Activated CD8-positive, alpha-beta memory T cell treated with anti-CD3 and anti-CD28 coated beads, Interleukin-2, amount 10 ng/mL, durations not matched to agents 7 days and 5 days (primary cell): Measurements from ENCODE around the gene AP1M1. TPM values are rescaled to one million over a fixed set of nuclear protein-coding genes. Genes with fewer than 3 reads are reported as not detected.

ENCODE experiments used
- ATAC-seq: fragments of 150-1000 bp; cut with Tn5 transposase; one replicate; pipeline ENCODE4 v1.10.0; 2021; ENCODE audit warnings: moderate library complexity
- CTCF ChIA-PET: fragments of 350-600 bp; sonication (Branson Sonifier 250); formaldehyde crosslinking; loops from one replicate; lab custom pipeline; 2021; ENCODE audit warnings: antibody characterized with exemption; lab: Charles Lee
- DNase-seq: peaks from one replicate; pipeline ENCODE4 v3.0.0-alpha.2; 2020
- H3K27ac Mint-ChIP-seq: one replicate; pipeline ENCODE4 v1.8.0; 2021; ENCODE audit warnings: mild to moderate bottlenecking, mixed read lengths
- H3K27me3 Mint-ChIP-seq: one replicate; pipeline ENCODE4 v1.8.0; 2021; ENCODE audit warnings: mixed read lengths
- H3K36me3 Mint-ChIP-seq: one replicate; pipeline ENCODE4 v1.8.0; 2021; ENCODE audit warnings: mild to moderate bottlenecking, mixed read lengths
- H3K4me1 Mint-ChIP-seq: one replicate; pipeline ENCODE4 v1.8.0; 2021; ENCODE audit warnings: mixed read lengths
- H3K4me3 Mint-ChIP-seq: one replicate; pipeline ENCODE4 v1.8.0; 2021; ENCODE audit warnings: mild to moderate bottlenecking, moderate library complexity, mixed read lengths
- H3K9me3 Mint-ChIP-seq: one replicate; pipeline ENCODE4 v1.8.0; 2022; ENCODE audit warnings: low read depth, mixed read lengths
- total RNA-seq, 2 experiments: library from RNA; stranded (reverse); gene quantifications; one replicate each; pipeline ENCODE4 v1.2.3, GENCODE V29; 2021

The AP1M1 gene
- total RNA-seq, result 100 to 1,000 TPM; 144 to 154 TPM

GRCh38 chr19:16197622-16198369 is at the start of gene AP1M1:
TSS of gene AP1M1 (plus strand) at chr19:16197911. CDS start at chr19:16198027, 116 bp downstream.
- Mint-ChIP-seq H3K4me3 (peak within 1 kb of the TSS; percentile 79), H3K9me3 (no peaks in the 10 kb centered on the region), H3K27me3 (no peaks in the 10 kb centered on the region), H3K36me3 (peaks cover 23% of the 10 kb centered on the region), H3K4me1 (peaks cover 49% of the 10 kb centered on the region), H3K27ac (peak within 1 kb of the TSS; percentile 88)
- peak; percentile 99 for DNase-seq
- ATAC-seq, result peak; percentile 94
- CTCF ChIA-PET, result interaction anchor here (0.8 to 2.9 kb wide), 11 partner anchors 11 to 568 kb away, joined by 3 to 22 read pairs (median 5); partner anchors contain the start of gene FAM32A

DNA sequence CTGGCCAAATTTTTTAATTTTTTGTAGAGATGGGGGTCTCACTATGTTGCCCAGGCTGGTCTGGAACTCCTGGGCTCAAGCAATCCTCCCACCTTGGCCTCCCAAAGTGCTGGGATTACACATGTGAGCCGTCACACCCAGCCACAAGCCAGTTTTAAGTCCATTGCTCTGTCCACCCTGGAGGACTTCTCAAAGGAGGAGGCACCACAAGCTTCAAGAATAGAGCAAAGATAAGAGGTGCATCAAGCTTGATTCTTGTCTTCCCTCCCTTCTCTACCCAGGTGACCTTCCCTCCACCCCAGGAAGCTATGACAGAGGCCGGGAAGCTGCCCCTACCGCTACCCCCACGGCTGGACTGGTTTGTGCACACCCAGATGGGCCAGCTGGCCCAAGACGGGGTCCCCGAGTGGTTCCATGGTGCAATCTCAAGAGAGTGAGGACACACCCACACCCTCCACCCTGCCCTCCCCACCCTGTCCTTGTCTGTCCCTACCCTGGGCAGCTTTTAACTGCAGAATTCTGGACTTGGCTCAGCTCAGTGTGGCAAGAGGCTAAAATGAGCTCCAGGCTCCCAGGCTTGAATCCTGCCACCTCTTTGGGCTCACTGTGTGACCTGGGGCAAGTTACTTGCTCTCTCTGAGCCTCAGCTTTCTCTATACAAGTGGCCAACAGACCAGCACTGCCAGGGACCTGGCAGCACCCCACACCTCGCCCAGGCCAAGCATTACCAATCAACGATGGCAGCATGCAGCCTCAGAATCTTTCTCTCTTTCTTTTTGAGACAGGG is 49.1 kb upstream of the AP1M1 start:
- Mint-ChIP-seq H3K36me3 (peaks cover 75% of the 10 kb centered on the region), H3K4me3 (peak overlapping the region; percentile 34), H3K4me1 (peaks cover 65% of the 10 kb centered on the region), H3K27me3 (no peaks in the 10 kb centered on the region), H3K27ac (peak overlapping the region; percentile 74), H3K9me3 (no peaks in the 10 kb centered on the region)
- CTCF ChIA-PET, result interaction anchor here (1.1 to 1.7 kb wide), 5 partner anchors 31 to 107 kb away, joined by 3 to 6 read pairs (median 4); no protein-coding TSS in a partner anchor
- no peak for DNase-seq
- no peak for ATAC-seq

DNA sequence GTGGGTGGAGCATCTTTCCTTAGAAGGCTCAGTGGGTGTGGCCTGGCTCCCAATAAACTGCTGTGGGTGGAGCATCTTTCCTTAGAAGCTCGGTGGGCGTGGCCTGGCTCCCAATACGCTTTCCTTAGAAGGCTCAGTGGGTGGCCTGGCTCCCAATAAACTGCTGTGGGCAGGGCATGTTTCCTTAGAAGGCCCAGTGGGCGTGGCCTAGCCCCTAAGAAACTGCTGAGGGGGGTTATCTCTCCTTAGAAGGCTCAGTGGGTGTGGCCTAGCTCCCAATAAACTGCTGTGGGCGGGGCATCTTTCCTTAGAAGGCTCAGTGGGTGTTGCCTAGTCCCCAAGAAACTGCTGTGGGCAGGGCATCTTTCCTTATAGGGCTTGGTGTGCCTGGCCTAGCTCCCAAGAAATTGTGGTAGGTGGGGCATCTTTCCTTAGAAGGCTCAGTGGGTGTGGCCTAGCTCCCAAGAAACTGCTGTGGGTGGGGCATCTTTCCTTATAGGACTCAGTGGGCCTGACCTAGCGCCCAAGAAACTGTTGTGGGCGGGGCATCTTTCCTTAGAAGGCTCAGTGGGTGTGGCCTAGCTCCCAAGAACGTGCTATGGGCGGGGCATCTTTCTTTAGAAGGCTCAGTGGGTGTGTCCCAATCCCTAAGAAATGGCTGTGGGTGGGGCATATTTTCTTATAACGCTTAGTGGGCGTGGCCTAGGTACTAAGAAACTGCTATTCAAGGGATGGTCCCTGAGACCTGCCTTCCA is 44.0 kb upstream of the AP1M1 start:
- Mint-ChIP-seq H3K36me3 (peaks cover 84% of the 10 kb centered on the region), H3K4me1 (peaks cover 61% of the 10 kb centered on the region), H3K4me3 (no peak overlapping the region), H3K9me3 (no peaks in the 10 kb centered on the region), H3K27me3 (no peaks in the 10 kb centered on the region), H3K27ac (peak overlapping the region; percentile 32)
- CTCF ChIA-PET, result interaction anchor here (0.6 to 1.6 kb wide), 7 partner anchors 10 to 112 kb away, joined by 3 to 6 read pairs (median 4); partner anchors contain the start of genes FAM32A, HSH2D and TPM4
- ATAC-seq, result peak; percentile 40
- DNase-seq, result peak; percentile 66

- Mint-ChIP-seq H3K4me1 (peaks cover 54% of the 10 kb centered on the region), H3K4me3 (no peak overlapping the region), H3K9me3 (no peaks in the 10 kb centered on the region), H3K27me3 (no peaks in the 10 kb centered on the region), H3K36me3 (peaks cover 76% of the 10 kb centered on the region), H3K27ac (peak overlapping the region; percentile 5)
- DNase-seq (no peak), ATAC-seq (no peak)
- CTCF ChIA-PET, result interaction anchor here (1.0 to 1.4 kb wide), 2 partner anchors 11 to 44 kb away, joined by 3 to 4 read pairs; partner anchors contain the start of gene HSH2D
These were observed 43.2 kb upstream of the AP1M1 start for GRCh38 chr19:16154557-16154956.

DNA sequence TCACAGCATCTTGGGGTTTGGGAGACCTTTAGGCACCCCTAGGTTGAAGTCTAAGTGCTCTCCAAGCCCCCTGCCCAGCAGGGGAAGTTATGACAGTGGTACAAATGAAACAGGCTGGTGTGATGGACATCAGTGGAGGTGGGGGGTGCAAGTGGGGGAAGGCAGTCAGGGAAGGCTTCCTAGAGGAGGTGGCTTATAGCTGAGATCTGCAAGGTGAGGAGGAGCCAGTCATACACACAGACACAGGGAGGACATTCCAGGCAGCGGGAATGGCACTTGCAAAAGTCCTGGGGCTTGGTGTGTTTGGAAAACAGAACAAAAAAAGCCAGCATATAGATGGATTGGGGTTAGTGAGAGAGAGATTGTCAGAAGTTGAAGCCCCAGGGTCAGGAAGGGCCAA is 42.6 kb upstream of the AP1M1 start:
- DNase-seq, result no peak
- no peaks in the 10 kb centered on the region for H3K9me3 Mint-ChIP-seq
- H3K36me3 Mint-ChIP-seq, result peaks cover 72% of the 10 kb centered on the region
- H3K4me3 Mint-ChIP-seq, result no peak overlapping the region
- peak overlapping the region; percentile 42 for H3K27ac Mint-ChIP-seq
- ATAC-seq, result no peak
- H3K4me1 Mint-ChIP-seq, result peaks cover 51% of the 10 kb centered on the region
- CTCF ChIA-PET, result interaction anchor here (1.0 to 1.2 kb wide), 2 partner anchors 11 to 43 kb away, joined by 3 read pairs; partner anchors contain the start of genes AP1M1 and HSH2D
- H3K27me3 Mint-ChIP-seq, result no peaks in the 10 kb centered on the region

DNA sequence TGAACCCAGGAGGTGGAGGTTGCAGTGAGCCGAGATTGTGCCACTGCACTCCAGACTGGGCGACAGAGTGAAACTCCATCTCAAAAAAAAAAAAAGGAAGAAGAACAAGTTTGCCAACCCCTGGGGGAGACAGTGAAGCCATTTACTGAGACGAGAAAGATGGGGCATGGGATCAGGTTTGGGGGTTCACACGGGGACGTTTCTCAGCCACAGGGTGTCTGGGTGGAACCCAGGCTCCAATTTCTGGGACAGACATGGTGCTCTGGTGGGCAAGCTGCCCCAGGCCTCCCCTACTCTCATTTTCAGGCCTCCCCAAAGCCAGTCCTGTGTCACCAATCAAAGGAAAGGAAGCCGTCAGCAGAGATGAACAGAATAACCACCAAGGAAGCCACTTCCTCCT is 40.8 kb upstream of the AP1M1 start:
- H3K27ac Mint-ChIP-seq, result no peak overlapping the region
- CTCF ChIA-PET, result interaction anchor here (1.0 kb wide), 1 partner anchor 13 kb away, joined by 3 read pairs; the partner anchor contains the start of gene HSH2D
- H3K9me3 Mint-ChIP-seq, result no peaks in the 10 kb centered on the region
- no peaks in the 10 kb centered on the region for H3K27me3 Mint-ChIP-seq
- ATAC-seq (no peak), DNase-seq (no peak)
- H3K36me3 Mint-ChIP-seq, result peaks cover 61% of the 10 kb centered on the region
- no peak overlapping the region for H3K4me3 Mint-ChIP-seq
- H3K4me1 Mint-ChIP-seq, result peaks cover 60% of the 10 kb centered on the region

DNA sequence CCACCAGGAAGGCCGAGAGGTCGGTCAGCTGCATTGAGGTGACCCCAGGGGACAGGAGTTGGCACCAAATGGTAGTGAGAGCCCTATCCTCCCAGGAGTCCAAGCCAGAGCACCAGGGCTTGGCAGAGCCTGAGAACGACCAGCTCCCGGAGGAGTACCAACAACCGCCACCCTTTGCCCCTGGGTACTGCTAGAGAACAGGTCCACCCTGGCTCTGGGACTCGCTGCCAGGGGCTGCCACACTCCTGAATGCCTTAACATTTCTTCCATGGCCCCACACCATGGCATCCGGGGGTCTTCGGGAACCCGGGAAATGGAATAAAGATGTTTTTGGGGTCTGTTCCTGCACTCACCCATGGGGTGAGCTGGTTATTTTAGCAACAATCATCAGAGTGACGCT is 40.1 kb upstream of the AP1M1 start:
- ATAC-seq (no peak), DNase-seq (no peak)
- H3K36me3 Mint-ChIP-seq, result peaks cover 57% of the 10 kb centered on the region
- H3K27ac Mint-ChIP-seq, result no peak overlapping the region
- no peak overlapping the region for H3K4me3 Mint-ChIP-seq
- H3K9me3 Mint-ChIP-seq, result no peaks in the 10 kb centered on the region
- CTCF ChIA-PET, result no interaction called here
- no peaks in the 10 kb centered on the region for H3K27me3 Mint-ChIP-seq
- peaks cover 58% of the 10 kb centered on the region for H3K4me1 Mint-ChIP-seq

GRCh38 chr19:16159655-16160054 is 38.1 kb upstream of the AP1M1 start:
- DNase-seq, result no peak
- peaks cover 37% of the 10 kb centered on the region for H3K36me3 Mint-ChIP-seq
- no peak for ATAC-seq
- CTCF ChIA-PET, result no interaction called here
- H3K4me3 Mint-ChIP-seq, result no peak overlapping the region
- no peaks in the 10 kb centered on the region for H3K9me3 Mint-ChIP-seq
- peaks cover 39% of the 10 kb centered on the region for H3K4me1 Mint-ChIP-seq
- H3K27me3 Mint-ChIP-seq, result no peaks in the 10 kb centered on the region
- peak overlapping the region; percentile 26 for H3K27ac Mint-ChIP-seq

- CTCF ChIA-PET, result no interaction called here
- H3K27me3 Mint-ChIP-seq, result no peaks in the 10 kb centered on the region
- peaks cover 31% of the 10 kb centered on the region for H3K4me1 Mint-ChIP-seq
- H3K27ac Mint-ChIP-seq, result peak overlapping the region; percentile 59
- H3K9me3 Mint-ChIP-seq, result no peaks in the 10 kb centered on the region
- DNase-seq, result no peak
- no peak overlapping the region for H3K4me3 Mint-ChIP-seq
- ATAC-seq, result peak; percentile 4
- peaks cover 29% of the 10 kb centered on the region for H3K36me3 Mint-ChIP-seq
These were observed 37.2 kb upstream of the AP1M1 start for GRCh38 chr19:16160445-16160942.

DNA sequence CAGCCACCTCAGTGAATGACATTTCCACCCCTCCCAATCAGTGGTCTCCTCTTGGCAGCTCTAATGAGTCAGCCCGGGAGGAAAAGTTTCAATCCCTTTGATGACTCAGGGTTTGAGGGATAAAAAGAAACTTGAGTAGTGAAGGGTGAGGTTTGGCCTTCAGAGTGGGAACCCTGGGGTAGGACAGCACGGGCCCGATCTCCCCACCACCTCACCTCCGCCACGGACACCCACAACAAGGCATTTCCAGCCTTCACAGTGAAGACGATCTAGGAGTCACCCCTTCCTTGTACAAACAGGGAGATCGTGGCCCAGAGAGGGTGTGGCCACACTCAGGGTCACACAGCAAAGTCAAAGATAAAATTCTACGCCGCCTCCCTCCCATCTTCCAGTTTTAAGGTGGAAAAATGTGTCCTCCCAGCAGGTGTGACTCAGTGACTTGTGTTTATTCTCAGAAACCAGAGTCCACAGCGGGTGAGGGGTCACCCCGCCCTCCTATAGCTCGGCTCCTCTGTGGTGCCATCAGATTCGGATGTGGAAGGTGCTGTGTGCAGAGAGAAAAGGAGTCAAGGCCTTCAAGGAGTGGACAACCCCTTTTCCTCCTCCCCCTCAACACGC is 36.7 kb upstream of the AP1M1 start:
- DNase-seq (peak; percentile 59), ATAC-seq (peak; percentile 66)
- H3K4me3 Mint-ChIP-seq, result no peak overlapping the region
- H3K9me3 Mint-ChIP-seq, result no peaks in the 10 kb centered on the region
- H3K4me1 Mint-ChIP-seq, result peaks cover 28% of the 10 kb centered on the region
- no peaks in the 10 kb centered on the region for H3K27me3 Mint-ChIP-seq
- peak overlapping the region; percentile 59 for H3K27ac Mint-ChIP-seq
- H3K36me3 Mint-ChIP-seq, result peaks cover 24% of the 10 kb centered on the region
- CTCF ChIA-PET, result interaction anchor here (1.6 kb wide), 1 partner anchor 17 kb away, joined by 3 read pairs; no protein-coding TSS in a partner anchor

DNA sequence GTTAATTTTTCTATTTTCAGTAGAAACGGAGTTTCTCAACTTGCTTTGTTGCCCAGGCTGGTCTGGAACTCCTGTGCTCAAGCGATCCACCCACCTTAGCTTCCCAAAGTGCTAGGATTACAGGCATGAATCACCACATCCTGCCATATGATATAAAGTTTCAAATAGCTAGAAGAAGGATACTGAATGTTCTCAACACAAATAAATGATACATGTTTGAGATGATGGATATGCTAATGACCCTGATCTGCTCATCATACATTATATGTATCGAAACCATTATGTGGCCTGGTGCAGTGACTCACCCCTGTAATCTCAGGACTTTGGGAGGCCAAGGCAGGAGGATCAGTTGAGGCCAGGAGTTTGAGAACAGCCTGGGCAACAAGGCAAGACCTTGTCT is 35.9 kb upstream of the AP1M1 start:
- Mint-ChIP-seq H3K9me3 (no peaks in the 10 kb centered on the region), H3K27ac (peak overlapping the region; percentile 28), H3K4me3 (no peak overlapping the region), H3K4me1 (peaks cover 24% of the 10 kb centered on the region), H3K27me3 (no peaks in the 10 kb centered on the region), H3K36me3 (peaks cover 16% of the 10 kb centered on the region)
- CTCF ChIA-PET, result interaction anchor here (0.7 to 1.6 kb wide), 4 partner anchors 18 to 315 kb away, joined by 3 to 5 read pairs (median 4); partner anchors contain the start of gene AP1M1
- no peak for DNase-seq
- no peak for ATAC-seq

- H3K27ac Mint-ChIP-seq, result no peak overlapping the region
- H3K36me3 Mint-ChIP-seq, result peaks cover 3% of the 10 kb centered on the region
- CTCF ChIA-PET, result interaction anchor here (1.4 kb wide), 2 partner anchors 12 to 218 kb away, joined by 3 read pairs; no protein-coding TSS in a partner anchor
- ATAC-seq (no peak), DNase-seq (no peak)
- H3K4me3 Mint-ChIP-seq, result no peak overlapping the region
- peaks cover 36% of the 10 kb centered on the region for H3K4me1 Mint-ChIP-seq
- no peaks in the 10 kb centered on the region for H3K9me3 Mint-ChIP-seq
- no peaks in the 10 kb centered on the region for H3K27me3 Mint-ChIP-seq
These were observed 33.4 kb upstream of the AP1M1 start for GRCh38 chr19:16164222-16164890.
